LNCaP clone FGC (cell line): ENCODE measurements around the gene DCTN3.

Experiments used
- DNase-seq: peaks from one replicate; pipeline ENCODE4 v3.0.0-alpha.2; 2011; ENCODE audit warnings: low read depth
- H3K4me3 ChIP-seq: 2 replicates; pipeline ENCODE4 v1.5.1; 2011; ENCODE audit warnings: mild to moderate bottlenecking, low read depth, low read length, control low read depth
- CTCF ChIP-seq: IDR thresholded peaks from 2 replicates; pipeline ENCODE4 v1.5.1; 2012; ENCODE audit warnings: mild to moderate bottlenecking; ENCODE audit not compliant: control insufficient read depth, insufficient read depth; ENCODE audit errors: extremely low read depth

The DCTN3 gene

DNA sequence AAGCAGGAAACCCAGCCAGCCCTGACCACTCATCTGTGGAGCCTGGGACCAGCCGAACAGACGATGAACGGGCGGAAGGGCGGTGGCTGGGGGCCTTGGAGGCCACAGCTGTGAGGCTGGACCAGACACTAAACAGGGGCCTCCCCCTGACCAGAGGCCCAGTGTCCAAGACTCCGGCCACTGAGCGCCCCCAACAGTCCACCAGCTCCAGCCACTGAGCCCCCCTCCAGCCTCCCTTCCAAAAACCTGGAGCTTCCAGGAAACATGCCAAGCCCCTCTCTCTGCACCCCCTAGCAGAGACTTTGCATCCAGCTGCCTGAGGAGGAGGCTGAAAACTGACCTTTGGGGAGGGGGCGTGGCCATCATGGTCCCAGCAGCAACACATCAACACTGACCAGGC lies 54.0 kb downstream of the DCTN3 start:
- H3K4me3 ChIP-seq, result no peak overlapping the region
- DNase-seq, result no peak
- no peak for TF ChIP-seq CTCF

DNA sequence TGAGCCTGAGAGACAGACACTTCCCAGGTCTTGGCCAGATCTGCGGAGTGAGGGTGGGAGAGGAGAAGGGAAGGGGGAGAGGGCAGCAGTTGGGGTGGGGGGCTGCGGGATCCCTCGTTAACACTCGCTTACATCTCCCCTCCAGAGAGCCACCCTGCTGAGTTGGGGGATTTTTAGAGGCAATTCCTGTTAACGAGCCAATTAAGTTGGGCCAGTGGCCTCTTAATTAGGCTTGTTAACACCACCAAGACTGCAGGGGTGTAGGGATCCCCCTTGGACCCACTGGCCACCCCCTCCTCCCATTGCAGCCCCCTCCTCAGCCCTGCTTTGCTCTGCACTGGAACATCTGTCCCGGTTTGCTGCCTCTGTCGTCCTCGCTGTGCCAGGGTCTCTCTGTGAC lies 54.4 kb downstream of the DCTN3 start:
- no peak overlapping the region for H3K4me3 ChIP-seq
- DNase-seq, result no peak
- TF ChIP-seq CTCF, result no peak

DNA sequence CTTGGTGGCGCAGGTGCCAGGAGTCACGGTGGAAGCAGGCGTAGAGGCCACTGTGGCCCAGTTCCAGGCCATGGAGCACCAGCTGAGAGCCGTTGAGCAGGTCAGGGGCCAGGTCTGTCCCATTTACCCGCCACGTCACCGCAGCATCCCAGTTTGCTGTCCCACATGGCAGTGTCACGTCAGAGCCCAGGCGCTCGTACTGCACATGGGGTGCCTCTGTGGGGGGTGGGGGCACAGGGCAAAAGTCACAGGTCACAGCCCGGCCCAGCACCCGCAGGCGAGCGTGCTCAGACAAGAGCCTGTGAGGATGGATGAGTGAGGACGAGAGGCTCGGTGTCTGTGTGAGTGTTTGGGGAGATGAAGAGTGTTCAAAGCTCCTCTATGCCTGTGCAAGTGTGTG lies 55.7 kb downstream of the DCTN3 start:
- no peak for TF ChIP-seq CTCF
- H3K4me3 ChIP-seq, result no peak overlapping the region
- DNase-seq, result no peak
